SK-N-SH treated with all-trans-retinoic acid at 6 μM for 48 hours (cell line): Measurements from ENCODE around the gene PCNT.

Experiments
- ATAC-seq: fragments of 200-7000 bp; cut with Tn5 transposase; 3 replicates; pipeline ENCODE4 v1.9.1; 2020; ENCODE audit warnings: mild to moderate bottlenecking, moderate library complexity
- ARNTL ChIP-seq: fragments of 450-650 bp; formaldehyde crosslinking; IDR thresholded peaks from 2 replicates; pipeline ENCODE4 v1.5.0; 2020; ENCODE audit warnings: low read depth, mild to moderate bottlenecking, moderate library complexity, borderline replicate concordance
- BACH2 ChIP-seq: fragments of 250-450 bp; sonication (Bioruptor Pico); IDR thresholded peaks from 2 replicates; pipeline ENCODE4 v1.9.0; 2021; ENCODE audit warnings: mild to moderate bottlenecking, borderline replicate concordance
- CSDC2 ChIP-seq: fragments of 250-450 bp; sonication (Bioruptor Pico); IDR thresholded peaks from 2 replicates; pipeline ENCODE4 v1.5.0; 2020; ENCODE audit warnings: mild to moderate bottlenecking, moderate library complexity
- CSRNP3 ChIP-seq: fragments of 250-450 bp; sonication (Bioruptor Pico); IDR thresholded peaks from 2 replicates; pipeline ENCODE4 v1.5.1; 2021; ENCODE audit warnings: mild to moderate bottlenecking, moderate library complexity
- ESRRG ChIP-seq: fragments of 250-450 bp; sonication (Bioruptor Pico); IDR thresholded peaks from 2 replicates; pipeline ENCODE4 v1.6.1; 2021; ENCODE audit warnings: mild to moderate bottlenecking
- ISL1 ChIP-seq: fragments of 250-450 bp; sonication (Bioruptor Pico); IDR thresholded peaks from 2 replicates; pipeline ENCODE4 v2.1.2; 2022; ENCODE audit warnings: mild to moderate bottlenecking, moderate library complexity
- PATZ1 ChIP-seq: fragments of 250-450 bp; sonication (Bioruptor Pico); IDR thresholded peaks from 2 replicates; pipeline ENCODE4 v1.8.0; 2020; ENCODE audit warnings: mild to moderate bottlenecking, moderate library complexity, borderline replicate concordance
- PPARA ChIP-seq: fragments of 250-450 bp; sonication (Bioruptor Pico); IDR thresholded peaks from 2 replicates; pipeline ENCODE4 v1.5.0; 2020; ENCODE audit warnings: mild to moderate bottlenecking, borderline replicate concordance
- RARB ChIP-seq: fragments of 250-450 bp; sonication (Bioruptor Pico); IDR thresholded peaks from 2 replicates; pipeline ENCODE4 v1.8.0; 2021; ENCODE audit warnings: mild to moderate bottlenecking, moderate library complexity
- SNAI2 ChIP-seq: fragments of 250-450 bp; sonication (Bioruptor Pico); IDR thresholded peaks from 2 replicates; pipeline ENCODE4 v1.5.0; 2020; ENCODE audit warnings: mild to moderate bottlenecking, moderate library complexity
- TCF4 ChIP-seq: fragments of 250-450 bp; sonication (Bioruptor Pico); IDR thresholded peaks from 2 replicates; pipeline ENCODE4 v1.8.0; 2021; ENCODE audit warnings: mild to moderate bottlenecking, moderate library complexity, borderline replicate concordance
- TOX ChIP-seq: fragments of 250-450 bp; sonication (Bioruptor Pico); IDR thresholded peaks from 2 replicates; pipeline ENCODE4 v1.8.0; 2021; ENCODE audit warnings: mild to moderate bottlenecking, moderate library complexity, borderline replicate concordance
- TSHZ2 ChIP-seq: fragments of 250-450 bp; sonication (Bioruptor Pico); IDR thresholded peaks from 2 replicates; pipeline ENCODE4 v1.5.0; 2020; ENCODE audit warnings: mild to moderate bottlenecking, moderate library complexity
- ZFP3 ChIP-seq: fragments of 250-450 bp; sonication (Bioruptor Pico); IDR thresholded peaks from 2 replicates; pipeline ENCODE4 v1.5.0; 2020; ENCODE audit warnings: mild to moderate bottlenecking, moderate library complexity
- ZFP30 ChIP-seq: fragments of 450-650 bp; formaldehyde crosslinking; IDR thresholded peaks from 2 replicates; pipeline ENCODE4 v1.5.0; 2022; ENCODE audit warnings: mild to moderate bottlenecking, moderate library complexity
- ZNF565 ChIP-seq: fragments of 450-650 bp; formaldehyde crosslinking; conservative IDR thresholded peaks from 2 replicates; pipeline ENCODE4 v1.5.0; 2020; ENCODE audit warnings: low read depth, mild to moderate bottlenecking, moderate library complexity
- ZNF70 ChIP-seq: fragments of 450-650 bp; formaldehyde crosslinking; IDR thresholded peaks from 2 replicates; pipeline ENCODE4 v1.5.0; 2020; ENCODE audit warnings: mild to moderate bottlenecking, moderate library complexity
- ZNF8 ChIP-seq: fragments of 450-650 bp; formaldehyde crosslinking; IDR thresholded peaks from 2 replicates; pipeline ENCODE4 v1.5.0; 2020; ENCODE audit warnings: mild to moderate bottlenecking, moderate library complexity
- TF ChIP-seq, protein P1 (sequence below): fragments of 250-450 bp; sonication (Bioruptor Pico); IDR thresholded peaks from 2 replicates; pipeline ENCODE4 v1.8.0; 2021; ENCODE audit warnings: low read depth, mild to moderate bottlenecking, moderate library complexity, borderline replicate concordance
- TF ChIP-seq, protein P2 (sequence below): fragments of 250-450 bp; sonication (Bioruptor Pico); IDR thresholded peaks from 2 replicates; pipeline ENCODE4 v1.5.1; 2020; ENCODE audit warnings: low read depth, mild to moderate bottlenecking, moderate library complexity

Gene PCNT

GRCh38 chr21:46478910-46479309, 155.0 kb downstream of the PCNT start:
- no peak for TF ChIP-seq TOX (CRISPR knock-in tag)
- no peak for TF ChIP-seq ZNF70 (CRISPR knock-in tag)
- TF ChIP-seq, protein P1, sequence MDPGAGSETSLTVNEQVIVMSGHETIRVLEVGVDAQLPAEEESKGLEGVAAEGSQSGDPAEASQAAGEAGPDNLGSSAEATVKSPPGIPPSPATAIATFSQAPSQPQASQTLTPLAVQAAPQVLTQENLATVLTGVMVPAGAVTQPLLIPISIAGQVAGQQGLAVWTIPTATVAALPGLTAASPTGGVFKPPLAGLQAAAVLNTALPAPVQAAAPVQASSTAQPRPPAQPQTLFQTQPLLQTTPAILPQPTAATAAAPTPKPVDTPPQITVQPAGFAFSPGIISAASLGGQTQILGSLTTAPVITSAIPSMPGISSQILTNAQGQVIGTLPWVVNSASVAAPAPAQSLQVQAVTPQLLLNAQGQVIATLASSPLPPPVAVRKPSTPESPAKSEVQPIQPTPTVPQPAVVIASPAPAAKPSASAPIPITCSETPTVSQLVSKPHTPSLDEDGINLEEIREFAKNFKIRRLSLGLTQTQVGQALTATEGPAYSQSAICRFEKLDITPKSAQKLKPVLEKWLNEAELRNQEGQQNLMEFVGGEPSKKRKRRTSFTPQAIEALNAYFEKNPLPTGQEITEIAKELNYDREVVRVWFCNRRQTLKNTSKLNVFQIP (CRISPR knock-in tag) = no peak
- no peak for TF ChIP-seq ZNF565 (CRISPR knock-in tag)
- no peak for TF ChIP-seq PPARA (CRISPR knock-in tag)
- no peak for TF ChIP-seq ARNTL
- no peak for TF ChIP-seq PATZ1 (CRISPR knock-in tag)
- TF ChIP-seq, protein P2, sequence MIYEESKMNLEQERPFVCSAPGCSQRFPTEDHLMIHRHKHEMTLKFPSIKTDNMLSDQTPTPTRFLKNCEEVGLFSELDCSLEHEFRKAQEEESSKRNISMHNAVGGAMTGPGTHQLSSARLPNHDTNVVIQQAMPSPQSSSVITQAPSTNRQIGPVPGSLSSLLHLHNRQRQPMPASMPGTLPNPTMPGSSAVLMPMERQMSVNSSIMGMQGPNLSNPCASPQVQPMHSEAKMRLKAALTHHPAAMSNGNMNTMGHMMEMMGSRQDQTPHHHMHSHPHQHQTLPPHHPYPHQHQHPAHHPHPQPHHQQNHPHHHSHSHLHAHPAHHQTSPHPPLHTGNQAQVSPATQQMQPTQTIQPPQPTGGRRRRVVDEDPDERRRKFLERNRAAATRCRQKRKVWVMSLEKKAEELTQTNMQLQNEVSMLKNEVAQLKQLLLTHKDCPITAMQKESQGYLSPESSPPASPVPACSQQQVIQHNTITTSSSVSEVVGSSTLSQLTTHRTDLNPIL (CRISPR knock-in tag) = no peak
- TF ChIP-seq TSHZ2 (CRISPR knock-in tag) = no peak
- TF ChIP-seq ESRRG (CRISPR knock-in tag) = no peak
- TF ChIP-seq SNAI2 (CRISPR knock-in tag) = no peak
- no peak for TF ChIP-seq CSRNP3 (CRISPR knock-in tag)
- no peak for TF ChIP-seq TCF4 (CRISPR knock-in tag)
- no peak for TF ChIP-seq RARB
- TF ChIP-seq ZFP3 = no peak
- no peak for TF ChIP-seq ZFP30 (CRISPR knock-in tag)
- TF ChIP-seq ISL1 (CRISPR knock-in tag) = no peak
- no peak for TF ChIP-seq BACH2
- ATAC-seq = no peak

DNA sequence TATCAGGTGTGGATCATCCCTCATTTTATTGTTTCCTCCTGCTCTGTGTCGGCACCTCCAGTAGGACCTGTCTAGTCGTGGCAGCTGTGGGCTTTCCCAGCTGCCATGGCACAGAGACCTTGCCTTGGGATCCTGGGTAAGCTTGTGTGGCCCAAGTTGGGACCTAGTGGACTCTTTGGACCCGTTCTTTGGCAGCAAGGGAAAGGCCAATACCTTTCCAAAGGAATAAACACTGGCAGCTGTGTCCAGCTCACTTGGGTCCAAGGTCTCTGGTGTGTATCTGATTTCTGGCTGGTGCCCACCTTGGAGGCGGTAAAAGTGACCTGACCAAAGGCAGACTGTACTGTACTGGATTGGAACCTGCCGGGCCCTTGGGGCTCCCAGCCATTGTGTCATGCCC, 156.5 kb downstream of the PCNT start:
- TF ChIP-seq ESRRG (CRISPR knock-in tag) = no peak
- no peak for TF ChIP-seq ISL1 (CRISPR knock-in tag)
- no peak for TF ChIP-seq PATZ1 (CRISPR knock-in tag)
- TF ChIP-seq RARB = no peak
- no peak for TF ChIP-seq BACH2
- TF ChIP-seq, protein P1 (CRISPR knock-in tag) = no peak
- TF ChIP-seq CSDC2 = no peak
- no peak for TF ChIP-seq TOX (CRISPR knock-in tag)
- no peak for TF ChIP-seq ZNF8 (CRISPR knock-in tag)
- no peak for ATAC-seq
